ENCODE data around the gene UMPS.
"Not testable (repeated sequence)": the region's sequence is repeated elsewhere in the genome, so short reads cannot be mapped to it uniquely, and the experiment has no call there.

The UMPS gene

DNA sequence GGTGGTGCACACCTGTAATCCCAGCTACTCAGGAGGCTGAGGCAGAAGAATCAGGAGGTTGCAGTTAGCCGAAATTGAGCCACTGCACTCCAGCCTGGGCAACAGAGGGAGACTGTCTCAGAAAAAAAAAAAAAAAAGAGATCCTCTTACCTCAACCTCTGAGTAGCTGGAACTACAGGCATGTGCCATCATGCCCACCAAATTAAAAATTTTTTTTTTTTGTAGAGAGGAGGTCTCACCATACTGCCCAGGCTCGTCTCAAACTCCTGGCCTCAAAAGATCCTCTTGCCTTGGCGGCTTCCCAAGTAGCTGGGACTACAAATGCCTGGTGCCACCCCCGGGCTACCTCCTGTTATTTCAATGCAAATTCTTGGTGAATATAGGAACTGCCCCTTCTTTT is 1.5 kb downstream of the UMPS start:
- H3K4me3 ChIP-seq (replicated peaks; ENCODE audit: low read depth, low read length), result no peak overlapping the region
- TF ChIP-seq, protein P1, sequence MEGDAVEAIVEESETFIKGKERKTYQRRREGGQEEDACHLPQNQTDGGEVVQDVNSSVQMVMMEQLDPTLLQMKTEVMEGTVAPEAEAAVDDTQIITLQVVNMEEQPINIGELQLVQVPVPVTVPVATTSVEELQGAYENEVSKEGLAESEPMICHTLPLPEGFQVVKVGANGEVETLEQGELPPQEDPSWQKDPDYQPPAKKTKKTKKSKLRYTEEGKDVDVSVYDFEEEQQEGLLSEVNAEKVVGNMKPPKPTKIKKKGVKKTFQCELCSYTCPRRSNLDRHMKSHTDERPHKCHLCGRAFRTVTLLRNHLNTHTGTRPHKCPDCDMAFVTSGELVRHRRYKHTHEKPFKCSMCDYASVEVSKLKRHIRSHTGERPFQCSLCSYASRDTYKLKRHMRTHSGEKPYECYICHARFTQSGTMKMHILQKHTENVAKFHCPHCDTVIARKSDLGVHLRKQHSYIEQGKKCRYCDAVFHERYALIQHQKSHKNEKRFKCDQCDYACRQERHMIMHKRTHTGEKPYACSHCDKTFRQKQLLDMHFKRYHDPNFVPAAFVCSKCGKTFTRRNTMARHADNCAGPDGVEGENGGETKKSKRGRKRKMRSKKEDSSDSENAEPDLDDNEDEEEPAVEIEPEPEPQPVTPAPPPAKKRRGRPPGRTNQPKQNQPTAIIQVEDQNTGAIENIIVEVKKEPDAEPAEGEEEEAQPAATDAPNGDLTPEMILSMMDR (IDR thresholded peaks at IDR 0.05; ENCODE audit: low read length, missing control alignments), result no peak
- DNase-seq (ENCODE audit: low read depth), result no peak

DNA sequence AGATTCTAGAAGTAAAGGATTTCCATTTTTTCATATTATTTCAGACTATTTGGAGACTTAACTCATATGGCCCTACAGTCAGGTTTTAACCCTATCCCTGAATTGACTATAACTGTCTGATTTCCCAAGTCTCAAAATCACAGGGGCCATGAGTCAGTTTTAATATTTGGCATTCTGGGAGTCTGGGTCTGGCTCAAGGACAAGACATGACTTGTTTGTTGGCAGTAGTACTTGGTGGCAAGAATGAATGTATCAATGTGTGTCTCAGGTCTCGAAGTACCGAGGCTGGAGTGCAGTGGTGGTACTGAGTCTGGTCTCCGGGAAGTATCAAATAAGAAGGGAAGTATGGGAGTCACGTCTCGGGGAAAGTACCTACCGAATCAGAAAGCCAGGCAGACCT is 10.8 kb downstream of the UMPS start:
- DNase-seq (ENCODE audit: low read depth), result peak; percentile 32
- TF ChIP-seq, protein P1 (IDR thresholded peaks at IDR 0.05; ENCODE audit: low read length, missing control alignments), result no peak
- no peak overlapping the region for H3K4me3 ChIP-seq (replicated peaks; ENCODE audit: low read depth, low read length)

DNA sequence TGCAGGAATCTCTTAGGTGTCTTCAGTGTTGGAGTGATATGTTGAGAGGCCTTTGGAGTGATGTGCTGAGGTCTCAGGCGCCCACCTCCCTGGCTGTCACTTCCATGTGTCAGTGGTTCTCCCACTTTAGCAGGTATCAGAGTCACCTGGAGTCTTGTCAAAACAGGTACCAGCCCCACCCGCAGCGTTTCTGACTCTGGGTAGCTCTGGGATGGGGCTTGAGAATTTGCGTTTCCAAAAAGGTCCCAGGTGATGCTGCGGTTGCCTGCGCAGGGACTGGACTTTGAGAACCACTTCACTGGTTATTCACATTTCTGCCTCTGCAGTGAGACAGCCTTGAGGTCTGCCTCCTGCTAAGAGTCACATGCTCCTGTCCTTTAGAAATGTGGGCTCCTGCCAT is 15.5 kb downstream of the UMPS start:
- DNase-seq (ENCODE audit: low read depth), result no peak
- TF ChIP-seq, protein P1 (IDR thresholded peaks at IDR 0.05; ENCODE audit: low read length, missing control alignments), result no peak
- H3K4me3 ChIP-seq (replicated peaks; ENCODE audit: low read depth, low read length), result no peak overlapping the region

DNA sequence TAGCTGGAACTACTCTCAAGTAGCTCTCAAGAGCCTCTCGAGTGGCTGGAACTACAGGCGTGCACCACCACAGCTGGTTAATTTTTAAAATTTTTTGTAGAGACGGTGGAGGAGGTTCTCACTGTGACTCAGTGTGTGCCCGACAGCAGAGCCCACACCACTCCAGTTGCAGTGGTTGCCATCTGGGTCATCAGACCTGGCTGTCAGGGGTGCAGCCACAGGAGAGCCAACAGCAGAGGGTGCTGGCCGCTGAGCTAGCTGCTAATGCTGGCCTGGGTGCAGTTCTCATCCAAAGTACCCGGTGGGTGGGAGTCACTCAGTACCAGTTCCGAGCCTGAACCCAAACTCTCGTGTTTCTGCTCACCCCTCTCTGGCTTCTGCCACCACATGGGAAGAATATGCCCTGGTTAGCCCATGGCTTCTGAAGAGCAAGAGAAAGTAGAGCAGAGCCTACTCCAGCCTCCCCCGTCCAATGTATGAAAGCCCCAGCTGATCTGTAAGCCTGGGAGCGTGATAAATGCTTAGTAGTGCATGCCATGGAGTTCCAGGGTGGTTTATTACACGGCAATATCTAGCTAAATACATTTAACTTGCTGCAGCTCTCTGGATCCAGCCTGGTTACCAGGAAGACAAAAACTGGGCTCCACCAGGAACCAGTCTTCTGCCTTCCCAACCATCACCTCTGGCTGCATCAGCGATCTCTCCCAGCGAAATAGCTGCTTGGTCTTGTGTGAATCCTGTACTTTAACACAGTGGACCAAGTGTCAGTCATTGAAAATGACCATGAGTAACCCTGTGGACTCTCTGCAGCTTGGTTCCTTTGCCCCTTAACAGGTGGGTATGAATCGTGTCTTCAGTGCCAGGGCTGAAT is 17.1 kb downstream of the UMPS start:
- no peak for DNase-seq (ENCODE audit: low read depth)
- H3K4me3 ChIP-seq (replicated peaks; ENCODE audit: low read depth, low read length), result no peak overlapping the region
- TF ChIP-seq, protein P1 (IDR thresholded peaks at IDR 0.05; ENCODE audit: low read length, missing control alignments), result no peak

DNA sequence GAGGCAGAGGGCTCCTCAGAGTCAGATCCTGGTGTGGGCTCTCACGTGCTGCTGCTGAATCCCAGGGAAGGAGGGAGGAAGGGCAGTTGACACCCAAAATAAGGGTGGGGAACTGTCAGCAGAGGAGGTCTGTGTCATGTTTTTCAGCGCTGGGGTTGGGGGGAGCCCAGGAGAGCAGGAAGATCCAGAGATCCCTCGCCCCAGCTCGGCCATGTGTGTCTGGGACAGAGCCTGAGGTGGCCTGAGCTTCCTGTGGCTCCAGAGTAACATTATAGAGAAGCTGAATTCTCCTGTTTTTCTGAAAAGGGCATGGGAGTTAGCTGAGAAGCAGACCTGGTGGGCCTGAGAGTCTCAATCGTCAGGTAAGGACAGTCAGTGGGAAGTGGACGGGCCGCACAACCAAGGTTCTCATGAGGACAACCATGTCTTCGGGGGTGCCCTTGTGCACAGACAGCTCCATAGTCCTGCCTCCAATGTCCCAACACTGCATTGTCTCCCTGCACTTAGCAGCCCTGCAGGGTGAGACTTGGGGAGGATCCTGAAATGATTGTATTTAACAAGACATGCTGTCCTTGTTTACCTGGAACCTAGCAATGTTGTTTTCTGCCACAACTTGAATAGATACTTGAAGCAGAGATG is 18.4 kb downstream of the UMPS start:
- no peak overlapping the region for H3K4me3 ChIP-seq (replicated peaks; ENCODE audit: low read depth, low read length)
- DNase-seq (ENCODE audit: low read depth), result no peak
- TF ChIP-seq, protein P1 (IDR thresholded peaks at IDR 0.05; ENCODE audit: low read length, missing control alignments), result no peak

DNA sequence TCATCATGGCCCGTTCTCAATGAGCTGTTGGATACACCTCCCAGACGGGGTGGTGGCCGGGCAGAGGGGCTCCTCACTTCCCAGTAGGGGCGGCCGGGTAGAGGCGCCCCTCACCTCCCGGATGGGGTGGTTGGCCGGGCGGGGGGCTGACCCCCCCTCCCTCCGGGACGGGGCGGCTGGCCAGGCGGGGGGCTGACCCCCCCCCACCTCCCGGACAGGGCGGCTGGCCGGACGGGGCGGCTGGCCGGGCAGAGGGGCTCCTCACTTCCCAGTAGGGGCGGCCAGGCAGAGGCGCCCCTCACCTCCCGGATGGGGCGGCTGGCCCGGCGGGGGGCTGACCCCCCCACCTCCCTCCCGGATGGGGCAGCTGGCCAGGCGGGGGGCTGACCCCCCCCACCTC is 19.6 kb downstream of the UMPS start:
- H3K4me3 ChIP-seq (replicated peaks; ENCODE audit: low read depth, low read length); DNase-seq (ENCODE audit: low read depth): not testable (repeated sequence)

DNA sequence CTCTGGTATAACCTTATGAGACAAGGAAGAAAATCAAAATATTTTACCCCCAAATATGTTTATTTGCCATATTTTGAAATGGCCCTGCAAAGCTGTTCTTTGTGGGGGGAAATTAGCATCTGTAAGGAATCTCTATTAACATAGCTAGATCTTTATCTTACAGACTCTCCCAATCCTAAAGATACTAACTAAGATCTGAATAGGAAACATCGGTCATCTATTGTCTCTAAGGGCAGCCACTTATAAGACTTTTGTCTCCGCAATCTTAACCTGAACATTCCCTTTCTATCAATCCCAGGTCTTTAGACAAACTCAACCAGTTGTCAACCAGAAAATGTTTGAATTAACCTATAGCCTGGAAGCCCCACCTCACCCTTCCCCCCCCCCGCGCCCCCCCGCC is 21.2 kb downstream of the UMPS start:
- H3K4me3 ChIP-seq (replicated peaks; ENCODE audit: low read depth, low read length), result no peak overlapping the region
- TF ChIP-seq, protein P1 (IDR thresholded peaks at IDR 0.05; ENCODE audit: low read length, missing control alignments), result no peak
- DNase-seq (ENCODE audit: low read depth), result no peak

Data from fibroblast of pulmonary artery (primary cell).